Parathyroid adenoma (tissue), 2 donors: ENCODE measurements around the gene ADGRV1.
"Not testable (repeated sequence)": the region's sequence is repeated elsewhere in the genome, so short reads cannot be mapped to it uniquely, and the experiment has no call there.

ENCODE experiments used
- H2AFZ ChIP-seq: fragments of 300-600 bp; sonication (generic); one replicate; pipeline ENCODE4 v1.7.0; 2017; ENCODE audit warnings: antibody characterized with exemption, mild to moderate bottlenecking
- H3K27ac ChIP-seq: fragments of 300-600 bp; sonication (generic); one replicate; pipeline ENCODE4 v1.7.0; 2017
- H3K27me3 ChIP-seq: fragments of 300-600 bp; sonication (generic); one replicate; pipeline ENCODE4 v1.7.0; 2017; ENCODE audit warnings: low read length; ENCODE audit not compliant: control insufficient read depth, insufficient read depth
- H3K36me3 ChIP-seq: fragments of 300-600 bp; sonication (generic); one replicate; pipeline ENCODE4 v1.7.0; 2017; ENCODE audit warnings: low read length; ENCODE audit not compliant: control insufficient read depth, insufficient read depth
- H3K4me1 ChIP-seq: fragments of 300-600 bp; sonication (generic); one replicate; pipeline ENCODE4 v1.7.0; 2017; ENCODE audit warnings: control low read depth
- H3K4me2 ChIP-seq: fragments of 300-600 bp; sonication (generic); one replicate; pipeline ENCODE4 v1.7.0; 2017; ENCODE audit warnings: low read length
- H3K4me3 ChIP-seq: fragments of 300-600 bp; sonication (generic); one replicate; pipeline ENCODE4 v1.7.0; 2017; ENCODE audit warnings: low read depth, low read length
- H3K79me2 ChIP-seq: fragments of 300-600 bp; sonication (generic); one replicate; pipeline ENCODE4 v1.7.0; 2017; ENCODE audit warnings: control low read depth
- H3K9ac ChIP-seq: fragments of 300-600 bp; sonication (generic); one replicate; pipeline ENCODE4 v1.7.0; 2017; ENCODE audit warnings: mild to moderate bottlenecking
- H3K9me3 ChIP-seq: fragments of 300-600 bp; sonication (generic); one replicate; pipeline ENCODE4 v1.7.0; 2017; ENCODE audit warnings: low read length; ENCODE audit not compliant: control insufficient read depth
- CTCF ChIP-seq: fragments of 300-600 bp; sonication (generic); IDR thresholded peaks from one replicate; pipeline ENCODE4 v1.7.0; 2017; ENCODE audit warnings: antibody characterized with exemption, mild to moderate bottlenecking
- donor health status: primary hyperparathyroidism.

ADGRV1 gene

GRCh38 chr5:90682278-90682677 lies 123.7 kb downstream of the ADGRV1 start:
- Histone ChIP-seq H3K27me3 (no peaks in the 10 kb centered on the region), H3K4me2 (no peak overlapping the region), H2AFZ (no peak overlapping the region), H3K27ac (no peak overlapping the region), H3K9ac (no peak overlapping the region), H3K79me2 (no peaks in the 10 kb centered on the region), H3K4me3 (no peak overlapping the region), H3K4me1 (no peaks in the 10 kb centered on the region), H3K36me3 (no peaks in the 10 kb centered on the region), H3K9me3 (no peaks in the 10 kb centered on the region)
- no peak for TF ChIP-seq CTCF

- no peak overlapping the region for H3K4me2 ChIP-seq
- H3K4me1 ChIP-seq = no peaks in the 10 kb centered on the region
- H3K79me2 ChIP-seq = no peaks in the 10 kb centered on the region
- H2AFZ ChIP-seq = no peak overlapping the region
- no peaks in the 10 kb centered on the region for H3K36me3 ChIP-seq
- TF ChIP-seq CTCF = no peak
- no peak overlapping the region for H3K9ac ChIP-seq
- H3K27me3 ChIP-seq = no peaks in the 10 kb centered on the region
- no peaks in the 10 kb centered on the region for H3K9me3 ChIP-seq
- H3K4me3 ChIP-seq = no peak overlapping the region
- H3K27ac ChIP-seq = no peak overlapping the region
These were observed 126.9 kb downstream of the ADGRV1 start for GRCh38 chr5:90685425-90686022.

GRCh38 chr5:90686363-90686762 lies 127.8 kb downstream of the ADGRV1 start:
- not testable (repeated sequence) for H3K27me3 ChIP-seq, H2AFZ ChIP-seq, H3K9me3 ChIP-seq, H3K27ac ChIP-seq, H3K36me3 ChIP-seq, H3K4me1 ChIP-seq, H3K79me2 ChIP-seq, H3K4me3 ChIP-seq, H3K9ac ChIP-seq, H3K4me2 ChIP-seq

GRCh38 chr5:90687458-90687857 lies 128.9 kb downstream of the ADGRV1 start:
- H3K4me2 ChIP-seq, H3K9ac ChIP-seq, H3K79me2 ChIP-seq, H3K27ac ChIP-seq, H3K36me3 ChIP-seq, H3K4me1 ChIP-seq, H3K27me3 ChIP-seq, H3K4me3 ChIP-seq, H3K9me3 ChIP-seq, H2AFZ ChIP-seq: not testable (repeated sequence)

- TF ChIP-seq CTCF = no peak
- Histone ChIP-seq H3K9ac (no peak overlapping the region), H3K9me3 (no peaks in the 10 kb centered on the region), H3K4me3 (no peak overlapping the region), H3K79me2 (no peaks in the 10 kb centered on the region), H3K27me3 (no peaks in the 10 kb centered on the region), H2AFZ (no peak overlapping the region), H3K36me3 (no peaks in the 10 kb centered on the region), H3K4me1 (no peaks in the 10 kb centered on the region), H3K4me2 (no peak overlapping the region), H3K27ac (no peak overlapping the region)
These were observed 130.5 kb downstream of the ADGRV1 start for GRCh38 chr5:90689064-90689463.

GRCh38 chr5:90690307-90690706 lies 131.7 kb downstream of the ADGRV1 start:
- Histone ChIP-seq H3K79me2 (no peaks in the 10 kb centered on the region), H2AFZ (no peak overlapping the region), H3K4me1 (no peaks in the 10 kb centered on the region), H3K9ac (no peak overlapping the region), H3K27ac (no peak overlapping the region), H3K27me3 (no peaks in the 10 kb centered on the region), H3K9me3 (no peaks in the 10 kb centered on the region), H3K36me3 (no peaks in the 10 kb centered on the region), H3K4me2 (no peak overlapping the region), H3K4me3 (no peak overlapping the region)
- TF ChIP-seq CTCF = no peak
